Measurements from ENCODE around the gene FUT8. TPM values are rescaled to one million over a fixed set of nuclear protein-coding genes. Genes with fewer than 3 reads are reported as not detected.

Gene FUT8
- total and polyA plus RNA-seq, 2 of the 8 experiments (the other 6 are each of a cell fraction or from before 2014, with no cell fraction given): 10.5 to 25.1 TPM

- POLR2A ChIA-PET (ENCODE audit: partially characterized antibody): no interaction called here
- no peak overlapping the region for H3K4ac ChIP-seq (replicated peaks; ENCODE audit: insufficient read length, low read depth, low read length)
- no peak overlapping the region for H3K23ac ChIP-seq (ENCODE audit: insufficient read length)
- no peak overlapping the region for H2BK15ac ChIP-seq (ENCODE audit: low read length)
- H3K14ac ChIP-seq (ENCODE audit: insufficient read length): no peak overlapping the region
- no peaks in the 10 kb centered on the region; a peak in 1 of 4 replicates for H3K9me3 ChIP-seq (ENCODE audit: insufficient read depth in 2 of 2, low read depth in 1 of 2, low read length in 1 of 2)
- no peak overlapping the region for H3K9ac ChIP-seq (replicated peaks in 1 of 4; ENCODE audit: extremely low read depth in 1 of 4, low read depth in 3 of 4, low read length in 3 of 4)
- no peak overlapping the region for H4K91ac ChIP-seq (replicated peaks; ENCODE audit: insufficient read length, low read length)
- no peak overlapping the region for H3K27ac ChIP-seq (ENCODE audit: low read depth, low read length)
- no peaks in the 10 kb centered on the region for H3K79me2 ChIP-seq (ENCODE audit: control insufficient read depth in 1 of 2, insufficient read depth in 2 of 2, low read length in 2 of 2)
- FAIRE-seq (no peak), DNase-seq (ENCODE audit: low read depth in 1 of 2, low spot score in 2 of 2) (no peak)
- CTCF ChIA-PET (ENCODE audit: partially characterized antibody): interaction anchor here (0.7 to 1.3 kb wide), 2 partner anchors 26 to 187 kb away, joined by 3 read pairs; no protein-coding TSS in a partner anchor
- H3K27me3 ChIP-seq (replicated peaks in 1 of 4; ENCODE audit: control insufficient read depth in 3 of 4, extremely low read depth in 1 of 4, insufficient read depth in 3 of 4, low read length in 3 of 4): no peaks in the 10 kb centered on the region
- no peak overlapping the region for H3K4me2 ChIP-seq (ENCODE audit: insufficient read depth in 1 of 2, low read depth in 2 of 2, low read length in 2 of 2)
- H4K20me1 ChIP-seq (replicated peaks in 1 of 2; ENCODE audit: control insufficient read depth in 1 of 2, insufficient read depth in 2 of 2, low read length in 2 of 2): no peaks in the 10 kb centered on the region
- no peak overlapping the region for H3K4me3 ChIP-seq (ENCODE audit: extremely low read depth in 1 of 4, insufficient read depth in 2 of 4, low read depth in 3 of 4, low read length in 4 of 4)
- no peak overlapping the region for H2BK12ac ChIP-seq (ENCODE audit: low read depth, low read length)
- H2BK120ac ChIP-seq (replicated peaks; ENCODE audit: low read depth, low read length): no peak overlapping the region
- H3K56ac ChIP-seq (replicated peaks; ENCODE audit: insufficient read length, low read depth, low read length): no peak overlapping the region
- no peak overlapping the region for H4K5ac ChIP-seq (ENCODE audit: insufficient read length, low read depth, low read length)
- H3K4me1 ChIP-seq (replicated peaks in 1 of 4; ENCODE audit: control insufficient read depth in 3 of 4, insufficient read depth in 4 of 4, low read length in 3 of 4): no peaks in the 10 kb centered on the region
- H4K8ac ChIP-seq (ENCODE audit: extremely low read depth, insufficient read depth, low read length): no peak overlapping the region
- 83% methylated on average over 3 of the region's 3 CpGs; no CpG with 5 or more reads in 1 of the 2 experiments for WGBS, 2 experiments (ENCODE audit: extremely low coverage in 1 of 2, insufficient coverage in 1 of 2, insufficient read length in 1 of 2, insufficient replicate concordance in 2 of 2, low coverage in 1 of 2, low lambda C conversion rate in 2 of 2, missing lambda C conversion rate in 1 of 2)
- no peaks in the 10 kb centered on the region for H3K79me1 ChIP-seq (ENCODE audit: low read depth, low read length)
- no peak overlapping the region for H3K18ac ChIP-seq (ENCODE audit: extremely low read depth, low read length)
- H2AFZ ChIP-seq (ENCODE audit: low read length): no peak overlapping the region
- no peak overlapping the region for H2BK5ac ChIP-seq (ENCODE audit: low read depth, low read length)
- no peaks in the 10 kb centered on the region for H3K23me2 ChIP-seq (ENCODE audit: low read depth, low read length)
- H3K36me3 ChIP-seq (ENCODE audit: control insufficient read depth in 2 of 4, insufficient read depth in 4 of 4, low read length in 3 of 4): no peaks in the 10 kb centered on the region
- H2BK20ac ChIP-seq (ENCODE audit: low read length): no peak overlapping the region
- no peak overlapping the region for H2AK5ac ChIP-seq (ENCODE audit: low read depth, low read length)
- TF ChIP-seq SP4 (IDR thresholded peaks at IDR 0.05; ENCODE audit: low read length) (no peak), SP1 (IDR thresholded peaks at IDR 0.05; ENCODE audit: low read depth, low read length) (no peak), JUN (IDR thresholded peaks at IDR 0.05; ENCODE audit: low read depth, low read length) (no peak), POU5F1 (IDR thresholded peaks at IDR 0.05; ENCODE audit: low read depth, low read length) (no peak), POLR2AphosphoS5 (IDR thresholded peaks at IDR 0.05; ENCODE audit: low read depth, low read length) (no peak), JUND (IDR thresholded peaks at IDR 0.05; ENCODE audit: low read length) (no peak), CTBP2 (IDR thresholded peaks at IDR 0.05; ENCODE audit: borderline replicate concordance, insufficient read depth, insufficient read length, low read length) (no peak), GTF2F1 (IDR thresholded peaks at IDR 0.05; ENCODE audit: borderline replicate concordance, low read depth, low read length) (no peak), KDM5A (IDR thresholded peaks at IDR 0.05; ENCODE audit: low read length) (no peak), HDAC6 (IDR thresholded peaks at IDR 0.05; ENCODE audit: low read depth, low read length) (no peak), ZNF274 (IDR thresholded peaks at IDR 0.05; ENCODE audit: borderline replicate concordance, extremely low read depth, low read length) (no peak), CHD2 (IDR thresholded peaks at IDR 0.05; ENCODE audit: low read length) (no peak), CEBPB (IDR thresholded peaks at IDR 0.05; ENCODE audit: low read depth, low read length) (no peak), ATF2 (IDR thresholded peaks at IDR 0.05; ENCODE audit: low read length) (no peak)
Observed at GRCh38 chr14:65600742-65601141, 188.2 kb downstream of the FUT8 start.

Measured in H1 (cell line).